Naive B cell (primary cell): ENCODE results near the gene CTSH. TPM values are rescaled to one million over a fixed set of nuclear protein-coding genes. Genes with fewer than 3 reads are reported as not detected.
"Not testable (repeated sequence)": the region's sequence is repeated elsewhere in the genome, so short reads cannot be mapped to it uniquely, and the experiment has no call there.

Experiments
- ATAC-seq, 2 donors: fragments of 150-1000 bp; cut with Tn5 transposase; 2 replicates each; pipeline ENCODE4 v1.10.0; 2021; ENCODE audit warnings: low read depth in 2 of 2, mild to moderate bottlenecking in 2 of 2, moderate library complexity in 2 of 2
- DNase-seq: peaks from one replicate; pipeline ENCODE4 v3.0.0; 2022
- H3K27ac Mint-ChIP-seq, 6 donors: one replicate each; pipeline ENCODE4 v1.8.0; 2020 to 2022; ENCODE audit warnings: mild to moderate bottlenecking in 6 of 6, mixed read lengths in 6 of 6, moderate library complexity in 5 of 6, inconsistent platforms in 2 of 6
- H3K27me3 Mint-ChIP-seq, 3 donors: one replicate each; pipeline ENCODE4 v1.8.0; 2021 to 2022; ENCODE audit warnings: mixed read lengths in 3 of 3, mild to moderate bottlenecking in 1 of 3
- H3K36me3 Mint-ChIP-seq, 2 donors: one replicate each; pipeline ENCODE4 v1.8.0; 2020 to 2022; ENCODE audit warnings: mixed read lengths in 2 of 2, inconsistent platforms in 1 of 2, mild to moderate bottlenecking in 1 of 2
- H3K4me1 Mint-ChIP-seq, 3 donors: one replicate each; pipeline ENCODE4 v1.8.0; 2020 to 2022; ENCODE audit warnings: mixed read lengths in 3 of 3, inconsistent platforms in 1 of 3, mild to moderate bottlenecking in 1 of 3, moderate library complexity in 1 of 3
- H3K4me3 Mint-ChIP-seq, 8 donors: one replicate each; pipeline ENCODE4 v1.8.0; 2020 to 2022; ENCODE audit warnings: mild to moderate bottlenecking in 8 of 8, mixed read lengths in 8 of 8, moderate library complexity in 8 of 8, inconsistent platforms in 2 of 8
- H3K9me3 Mint-ChIP-seq, 7 donors: one replicate each; pipeline ENCODE4 v1.8.0; 2020 to 2022; ENCODE audit warnings: mixed read lengths in 7 of 7, mild to moderate bottlenecking in 5 of 7, inconsistent platforms in 2 of 7, moderate library complexity in 1 of 7
- polyA plus RNA-seq, 6 donors: library from polyadenylated mRNA; unstranded; fragments of 300-500 nt; fragmentation: Illumina TruSeq; gene quantifications; one replicate each; pipeline ENCODE4 v1.2.3, GENCODE V29; 2021; ENCODE audit warnings: low read depth in 6 of 6

CTSH gene
- polyA plus RNA-seq, 6 donors from 2014 or later, result 260 to 480 (median 378) TPM

DNA sequence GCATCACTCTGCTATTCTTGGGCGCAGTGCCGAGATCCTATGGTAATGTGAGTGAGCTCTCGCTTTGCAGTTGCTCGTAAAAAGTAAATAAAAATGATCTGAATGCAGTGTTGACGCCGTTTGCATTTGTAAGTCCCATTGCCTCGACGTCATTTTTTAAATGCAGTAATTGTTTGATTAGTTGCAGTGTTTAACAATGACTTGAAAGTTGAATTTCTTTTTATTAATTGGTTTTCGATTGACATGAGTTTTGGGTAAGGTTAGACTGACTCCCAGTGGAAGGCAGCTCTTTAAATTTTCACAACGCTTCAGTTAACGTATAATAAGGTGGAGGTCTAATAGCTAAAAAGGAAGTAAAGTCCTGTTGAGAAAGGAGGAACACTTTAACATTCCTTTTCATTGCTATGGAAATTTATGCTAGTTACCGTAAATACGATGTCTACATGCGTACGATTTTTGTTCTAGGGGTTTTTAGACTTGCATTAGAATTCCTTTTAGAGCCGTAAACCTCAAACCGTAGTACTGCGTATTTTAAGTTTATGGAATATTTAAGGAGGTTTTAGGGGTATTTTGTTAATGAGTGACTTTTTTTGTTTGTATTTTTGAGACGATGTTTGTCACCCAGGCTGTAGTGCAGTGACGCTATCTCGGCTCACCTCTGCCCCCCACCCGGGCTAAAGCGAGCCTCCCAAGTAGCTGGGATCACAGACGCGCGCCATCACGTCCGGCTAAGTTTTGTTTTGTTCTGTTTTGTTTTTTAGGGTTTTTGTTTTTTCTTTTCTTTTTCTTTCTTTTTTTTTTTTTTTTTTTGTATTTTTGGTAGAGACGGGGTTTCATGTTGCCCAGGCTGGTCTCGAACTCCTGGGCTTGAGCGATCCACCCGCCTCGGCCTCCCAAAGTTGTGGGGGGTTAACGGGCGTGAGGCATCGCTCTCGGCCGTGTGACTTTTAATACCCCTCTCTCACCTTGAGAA, 70.8 kb downstream of the CTSH start:
- peaks cover 32 to 62% (median 60%) of the 10 kb centered on the region in 3 donors for H3K4me1 Mint-ChIP-seq

DNA sequence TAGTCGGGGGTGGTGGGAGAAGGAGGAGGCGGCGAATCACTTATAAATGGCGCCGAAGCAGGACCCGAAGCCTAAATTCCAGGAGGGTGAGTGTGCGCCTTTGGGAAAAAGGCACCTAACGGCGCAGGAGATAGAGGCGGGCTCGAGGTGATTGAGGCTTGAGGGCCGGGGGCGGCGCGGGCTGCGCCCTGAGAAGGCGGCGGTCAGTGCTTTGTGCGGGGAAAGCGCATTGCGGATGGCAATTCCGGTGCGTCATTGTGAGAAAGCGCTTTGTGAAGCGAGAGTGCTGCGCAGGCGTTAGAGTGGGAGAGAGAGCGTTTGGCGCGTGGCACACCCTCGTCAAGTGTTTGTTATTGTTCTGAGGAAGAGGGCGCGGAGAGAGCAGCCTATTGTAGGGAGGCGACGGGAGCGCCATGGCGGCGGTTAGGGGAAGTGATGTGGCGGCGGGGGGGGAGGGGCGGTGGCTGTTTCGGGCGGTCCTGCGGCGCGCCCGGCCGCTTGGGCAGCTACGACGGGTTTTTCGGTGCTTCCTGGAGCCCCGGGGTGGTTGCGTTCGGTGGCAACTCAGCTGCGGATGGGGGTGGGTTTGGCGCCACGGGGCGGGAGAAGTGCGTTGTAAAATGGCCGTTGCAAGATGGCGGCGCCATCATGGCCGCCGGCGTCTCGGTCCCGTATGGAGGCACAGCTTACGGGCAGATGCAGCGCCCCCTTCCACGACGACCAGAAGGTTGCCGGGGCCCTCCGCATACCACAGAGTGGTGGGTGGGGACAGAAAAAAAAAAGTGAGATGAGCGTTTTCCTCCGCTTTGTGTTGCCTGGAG, 71.7 kb downstream of the CTSH start:
- Mint-ChIP-seq H3K27me3 (no peaks in the 10 kb centered on the region), H3K27ac (peak overlapping the region; percentile 100), H3K9me3 (no peaks in the 10 kb centered on the region), H3K4me3 (peak overlapping the region; percentile 96 to 100 (median 99)), H3K36me3 (peaks cover 0 to 11% of the 10 kb centered on the region in 2 donors), H3K4me1 (peaks cover 29 to 56% (median 55%) of the 10 kb centered on the region in 3 donors)
- ATAC-seq (peak; percentile 68), DNase-seq (peak; percentile 87)

More for the DNA sequence above, 70.8 kb downstream of the CTSH start:
- no peak for DNase-seq
- H3K27me3 Mint-ChIP-seq, result no peaks in the 10 kb centered on the region
- no peaks in the 10 kb centered on the region for H3K9me3 Mint-ChIP-seq
- H3K27ac Mint-ChIP-seq, result peak overlapping the region; percentile 100
- H3K36me3 Mint-ChIP-seq, result peaks cover 0 to 11% of the 10 kb centered on the region in 2 donors
- H3K4me3 Mint-ChIP-seq, result peak overlapping the region; percentile 96 to 100 (median 99)
- peak; percentile 8 to 9 for ATAC-seq

DNA sequence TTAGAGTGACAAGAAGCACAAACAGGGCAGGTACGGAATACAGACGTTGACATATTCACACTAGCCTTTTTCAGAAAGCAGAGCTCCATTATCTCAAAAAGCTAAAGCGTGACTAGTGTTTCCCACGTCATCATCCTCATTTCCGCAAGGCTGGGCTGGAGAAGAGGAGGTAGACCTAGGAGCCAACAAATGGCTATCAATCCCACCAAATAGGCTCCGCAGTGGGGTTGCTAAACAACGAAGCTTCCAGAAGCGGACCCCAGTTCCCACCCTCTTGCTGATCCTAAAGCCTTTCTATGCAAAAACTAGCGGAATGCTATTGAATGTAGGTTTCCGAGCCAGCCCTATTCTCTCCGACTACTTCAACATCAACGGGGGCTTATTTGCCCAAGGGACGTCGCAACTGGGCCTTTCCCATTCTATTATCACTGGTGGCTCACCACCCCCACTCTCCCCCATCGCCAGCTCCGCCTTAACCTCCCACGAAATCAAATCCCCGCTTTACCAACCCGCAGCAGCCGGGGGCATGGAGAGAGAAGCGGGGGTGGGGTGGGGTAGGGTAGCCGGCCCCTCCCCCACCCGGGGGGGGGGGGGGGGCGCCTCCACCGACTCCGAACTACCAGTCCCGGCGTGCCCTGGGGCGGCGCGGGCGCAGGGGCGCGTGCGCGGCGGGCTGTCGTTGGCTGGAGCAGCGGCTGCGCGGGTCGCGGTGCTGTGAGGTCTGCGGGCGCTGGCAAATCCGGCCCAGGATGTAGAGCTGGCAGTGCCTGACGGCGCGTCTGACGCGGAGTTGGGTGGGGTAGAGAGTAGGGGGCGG, 72.5 kb downstream of the CTSH start, which contains the start of gene MORF4L1:
MORF4L1 (plus strand) TSS at position 736 of the 817 bp plus-strand sequence. CDS start 128 bp downstream, outside the sequence.
- DNase-seq, result peak; percentile 97
- Mint-ChIP-seq H3K9me3 (no peaks in the 10 kb centered on the region), H3K36me3 (peaks cover 0 to 11% of the 10 kb centered on the region in 2 donors), H3K4me3 (peak within 1 kb of the TSS; percentile 96 to 100 (median 99)), H3K4me1 (peaks cover 23 to 48% (median 47%) of the 10 kb centered on the region in 3 donors), H3K27ac (peak within 1 kb of the TSS; percentile 100), H3K27me3 (no peaks in the 10 kb centered on the region)
- peak; percentile 80 to 81 for ATAC-seq

DNA sequence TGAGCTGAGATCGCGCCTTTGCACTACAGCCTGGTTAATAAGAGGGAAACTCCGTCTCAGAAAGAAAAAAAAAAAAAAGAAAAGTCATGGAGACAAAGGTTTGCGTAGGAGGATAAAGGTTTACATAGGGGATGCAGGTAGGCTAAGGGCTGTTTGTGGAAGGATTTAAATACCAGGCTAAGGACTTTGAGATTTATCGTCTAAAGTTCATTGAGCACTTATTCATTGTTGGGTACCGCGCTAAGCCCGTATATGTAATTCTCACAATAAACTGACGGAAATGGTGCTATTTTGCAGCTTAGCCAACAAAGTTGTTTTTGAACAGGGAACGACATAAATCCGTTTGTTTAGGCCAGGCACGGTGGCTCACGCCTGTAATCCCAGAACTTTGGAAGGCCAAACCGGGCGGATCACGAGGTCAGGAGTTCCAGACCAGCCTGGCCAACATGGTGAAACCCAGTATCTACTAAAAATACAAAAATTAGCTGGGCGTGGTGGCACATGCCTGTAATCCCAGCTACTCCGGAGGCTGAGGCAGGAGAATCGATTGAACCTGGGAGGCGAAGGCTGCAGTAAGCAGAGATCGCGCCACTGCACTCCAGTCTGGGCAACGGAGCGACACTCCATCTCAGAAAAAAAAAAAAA, 73.2 kb downstream of the CTSH start:
- not testable (repeated sequence) for ATAC-seq, DNase-seq, H3K27me3 Mint-ChIP-seq, H3K9me3 Mint-ChIP-seq
- Mint-ChIP-seq H3K4me3 (peak overlapping the region; percentile 77 to 100 (median 96)), H3K27ac (peak overlapping the region in 5 of 6 donors; percentile 42 to 100 (median 82)), H3K36me3 (peaks cover 0 to 11% of the 10 kb centered on the region in 2 donors), H3K4me1 (peaks cover 23 to 44% (median 39%) of the 10 kb centered on the region in 3 donors)

Other genes starting within 250 kb of the CTSH start
- not detected for gene ADAMTS7, start 133.6 kb downstream of the CTSH start, polyA plus RNA-seq
- gene MORF4L1, start 72.2 kb downstream of the CTSH start, polyA plus RNA-seq, result 100 to 1,000 TPM; 213 to 250 (median 243) TPM
- under 1 TPM in 2 of 6 donors, not detected in 4; 0.04 to 0.25 TPM for gene RASGRF1, start 145.7 kb upstream of the CTSH start, polyA plus RNA-seq